ENCODE results near the gene UNC5A.

UNC5A gene

GRCh38 chr5:176874198-176874780, 63.9 kb downstream of the UNC5A start:
- no peak for TF ChIP-seq CTCF (IDR thresholded peaks at IDR 0.05; ENCODE audit: extremely low read depth, missing control alignments)
- DNase-seq (ENCODE audit: low spot score): no peak

GRCh38 chr5:176875014-176875550, 64.7 kb downstream of the UNC5A start:
- no peak for DNase-seq (ENCODE audit: low spot score)

GRCh38 chr5:176875783-176876505, 65.6 kb downstream of the UNC5A start:
- TF ChIP-seq CTCF (IDR thresholded peaks at IDR 0.05; ENCODE audit: extremely low read depth, missing control alignments): no peak
- DNase-seq (ENCODE audit: low spot score): no peak

More at GRCh38 chr5:176875014-176875550, 64.7 kb downstream of the UNC5A start:
- no peak for TF ChIP-seq CTCF (IDR thresholded peaks at IDR 0.05; ENCODE audit: extremely low read depth, missing control alignments)

GRCh38 chr5:176876506-176877431, 66.4 kb downstream of the UNC5A start:
- no peak for TF ChIP-seq CTCF (IDR thresholded peaks at IDR 0.05; ENCODE audit: extremely low read depth, missing control alignments)
- DNase-seq (ENCODE audit: low spot score): no peak

- no peak for TF ChIP-seq CTCF (IDR thresholded peaks at IDR 0.05; ENCODE audit: extremely low read depth, missing control alignments)
- no peak for DNase-seq (ENCODE audit: low spot score)
Observed at GRCh38 chr5:176877793-176878331, 67.5 kb downstream of the UNC5A start.

GRCh38 chr5:176878463-176878862, 68.1 kb downstream of the UNC5A start:
- no peak for TF ChIP-seq CTCF (IDR thresholded peaks at IDR 0.05; ENCODE audit: extremely low read depth, missing control alignments)
- no peak for DNase-seq (ENCODE audit: low spot score)
